Bronchial epithelial cell (primary cell): Measurements from ENCODE around the gene TP53I11. TPM values are rescaled to one million over a fixed set of nuclear protein-coding genes. Genes with fewer than 3 reads are reported as not detected.
A peak's percentile ranks its signal among the peaks of the same experiment; 100 is the strongest.

Source experiments
- DNase-seq: peaks from one replicate; pipeline ENCODE4 v3.0.0-alpha.2; 2010; ENCODE audit warnings: low read depth
- FAIRE-seq: peaks from 2 replicates; lab custom pipeline; 2011; peaks lifted over from hg19 to GRCh38; lab: Jason Lieb, UNC
- H3K27me3 ChIP-seq: 2 replicates; pipeline ENCODE4 v1.5.1; 2011; ENCODE audit warnings: low read length; ENCODE audit not compliant: control insufficient read depth, insufficient read depth
- H3K36me3 ChIP-seq: 2 replicates; pipeline ENCODE4 v1.5.1; 2011; ENCODE audit warnings: low read length; ENCODE audit not compliant: control insufficient read depth, insufficient read depth
- H3K4me3 ChIP-seq: 2 replicates; pipeline ENCODE4 v1.5.1; 2011; ENCODE audit warnings: mild to moderate bottlenecking, low read depth, low read length, control low read depth
- CTCF ChIP-seq: IDR thresholded peaks from 2 replicates; pipeline ENCODE4 v1.5.1; 2011; ENCODE audit warnings: mild to moderate bottlenecking, moderate library complexity, low read length, control low read depth, inconsistent platforms; ENCODE audit not compliant: insufficient read depth, severe bottlenecking
- total RNA-seq: library from RNA; depleted of rRNA; stranded (reverse); fragments of >200 nt; gene quantifications from 2 replicates; pipeline ENCODE4 v1.2.1, GENCODE V29; 2014

TP53I11 gene
- total RNA-seq, 1 donor from 2014 or later = 1.8 TPM

GRCh38 chr11:44901120-44901633 lies 49.5 kb downstream of the TP53I11 start:
- Histone ChIP-seq H3K36me3 (no peaks in the 10 kb centered on the region), H3K4me3 (no peak overlapping the region), H3K27me3 (no peaks in the 10 kb centered on the region)
- no peak for FAIRE-seq
- no peak for DNase-seq
- no peak for TF ChIP-seq CTCF

DNA sequence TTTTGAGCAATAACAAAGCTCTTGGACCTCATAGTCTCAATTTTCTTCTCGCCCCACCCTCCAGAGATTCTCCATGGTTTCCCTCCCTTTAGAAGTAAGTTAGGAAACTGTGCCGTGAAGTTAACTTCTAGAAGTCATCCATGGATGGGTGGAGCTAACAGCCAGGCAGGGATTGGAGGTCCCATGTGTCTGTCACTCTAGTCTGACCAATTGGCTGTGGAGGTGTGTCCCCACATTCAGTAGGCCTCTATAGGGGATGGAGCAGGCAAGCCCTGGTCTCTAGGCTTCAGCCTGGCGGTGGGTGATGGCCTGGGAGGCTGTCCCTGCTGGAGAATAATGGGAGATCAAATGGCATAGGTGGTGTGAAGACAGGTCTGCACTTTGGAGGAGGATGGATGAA lies 50.7 kb downstream of the TP53I11 start:
- no peak for FAIRE-seq
- DNase-seq = peak; percentile 31
- H3K27me3 ChIP-seq = no peaks in the 10 kb centered on the region
- TF ChIP-seq CTCF = no peak
- no peak overlapping the region for H3K4me3 ChIP-seq
- H3K36me3 ChIP-seq = no peaks in the 10 kb centered on the region

DNA sequence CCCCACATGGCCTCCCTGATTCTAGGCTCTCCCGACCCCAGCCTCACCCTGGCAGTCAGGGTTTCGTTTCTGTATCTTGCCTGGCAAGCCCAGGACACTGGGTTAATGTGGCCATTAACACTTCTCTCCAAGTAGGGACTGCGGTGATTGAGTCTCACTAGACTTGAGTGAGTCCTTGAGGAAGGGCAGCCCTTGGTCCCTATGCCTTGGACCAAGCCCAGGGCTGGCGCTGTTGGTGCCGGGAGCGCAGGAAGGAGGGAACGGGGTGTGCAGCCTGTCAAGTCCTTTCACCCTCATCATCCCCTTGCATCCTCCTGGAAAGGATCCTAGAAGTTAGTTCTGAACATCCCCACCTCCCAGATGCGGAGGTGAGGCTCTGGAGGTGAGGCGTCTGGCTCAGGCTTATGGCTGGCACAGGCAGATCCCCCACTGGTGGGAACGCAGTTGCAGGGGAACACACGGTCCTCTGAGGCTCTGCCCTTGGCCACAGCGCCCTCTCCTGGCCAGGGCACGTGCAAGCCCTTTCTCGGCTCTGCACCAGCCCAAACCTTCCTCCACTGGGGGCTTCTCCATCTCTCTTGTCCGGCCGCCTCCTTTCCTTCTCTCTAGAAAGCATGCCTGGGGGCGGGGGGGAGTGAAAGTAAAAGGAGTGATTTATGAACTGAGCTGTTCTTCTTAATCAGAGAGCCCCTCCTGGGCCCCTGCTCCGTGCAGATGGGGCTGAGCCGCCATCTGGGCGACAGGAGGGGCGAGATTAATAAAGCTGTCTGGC lies 56.7 kb downstream of the TP53I11 start:
- peak; percentile 94 for TF ChIP-seq CTCF
- no peak overlapping the region for H3K4me3 ChIP-seq
- FAIRE-seq = no peak
- no peaks in the 10 kb centered on the region for H3K36me3 ChIP-seq
- peaks cover 4% of the 10 kb centered on the region for H3K27me3 ChIP-seq
- peak; percentile 30 for DNase-seq

- no peak for TF ChIP-seq CTCF
- DNase-seq (no peak), FAIRE-seq (no peak)
- Histone ChIP-seq H3K27me3 (peaks cover 4% of the 10 kb centered on the region), H3K4me3 (no peak overlapping the region), H3K36me3 (no peaks in the 10 kb centered on the region)
These were observed 57.3 kb downstream of the TP53I11 start for GRCh38 chr11:44893308-44893822.

DNA sequence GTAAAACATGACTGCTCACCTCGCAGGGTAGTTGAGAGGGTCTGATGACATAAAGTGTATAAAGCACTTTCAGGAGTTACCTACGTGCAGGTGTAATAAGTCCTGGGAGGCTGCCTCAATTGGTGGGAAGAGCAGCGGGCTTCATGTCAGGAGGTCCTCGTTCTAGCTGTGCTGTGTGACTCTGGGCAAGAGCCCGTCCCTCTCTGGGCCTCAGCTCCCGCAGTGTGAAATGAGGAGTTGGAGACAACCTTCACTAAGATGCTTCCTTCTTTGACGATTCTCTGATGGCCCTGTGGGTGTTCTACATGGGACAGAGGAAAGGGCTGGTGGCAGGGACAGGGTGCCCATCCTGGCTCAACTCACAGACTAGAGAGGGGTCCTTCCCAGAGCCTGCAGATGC lies 57.8 kb downstream of the TP53I11 start:
- Histone ChIP-seq H3K36me3 (no peaks in the 10 kb centered on the region), H3K4me3 (no peak overlapping the region), H3K27me3 (peaks cover 4% of the 10 kb centered on the region)
- no peak for FAIRE-seq
- no peak for TF ChIP-seq CTCF
- no peak for DNase-seq
